Measurements from ENCODE around the gene PLXDC2. TPM values are rescaled to one million over a fixed set of nuclear protein-coding genes. Genes with fewer than 3 reads are reported as not detected.

Gene PLXDC2
- total RNA-seq, 3 donors from 2014 or later = 63.9 to 125 (median 101) TPM

DNA sequence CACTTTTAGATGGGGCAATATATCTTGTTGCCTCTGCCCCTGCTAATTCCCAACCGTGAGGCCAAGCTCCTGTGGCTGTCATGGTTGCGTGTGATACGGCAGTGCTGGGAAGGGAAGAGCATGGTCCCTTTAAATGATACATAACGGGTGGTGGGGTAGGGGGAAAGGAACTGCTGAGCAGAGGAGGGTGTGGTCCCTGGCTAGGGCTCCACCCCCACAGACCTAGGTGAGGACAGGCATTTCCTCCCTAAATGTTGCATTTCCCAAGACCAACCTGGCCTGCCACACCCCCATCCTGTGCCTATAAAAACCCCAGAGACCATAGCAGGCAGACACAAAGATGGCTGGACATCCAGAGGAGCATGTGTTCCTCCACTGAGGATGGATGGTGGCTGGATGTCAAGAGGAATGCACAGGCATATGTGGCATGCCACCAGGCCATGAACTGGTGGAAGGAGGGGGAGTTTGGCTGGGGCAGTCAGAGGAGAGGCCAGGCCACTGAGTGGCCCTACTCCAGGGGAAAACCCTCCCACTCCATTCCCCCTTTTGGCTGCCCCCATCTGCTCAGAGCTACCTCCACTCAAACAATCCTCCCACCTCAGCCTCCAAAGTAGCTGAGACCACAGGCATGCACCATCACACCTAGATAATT lies 104.0 kb downstream of the PLXDC2 start:
- TF ChIP-seq, protein P1, sequence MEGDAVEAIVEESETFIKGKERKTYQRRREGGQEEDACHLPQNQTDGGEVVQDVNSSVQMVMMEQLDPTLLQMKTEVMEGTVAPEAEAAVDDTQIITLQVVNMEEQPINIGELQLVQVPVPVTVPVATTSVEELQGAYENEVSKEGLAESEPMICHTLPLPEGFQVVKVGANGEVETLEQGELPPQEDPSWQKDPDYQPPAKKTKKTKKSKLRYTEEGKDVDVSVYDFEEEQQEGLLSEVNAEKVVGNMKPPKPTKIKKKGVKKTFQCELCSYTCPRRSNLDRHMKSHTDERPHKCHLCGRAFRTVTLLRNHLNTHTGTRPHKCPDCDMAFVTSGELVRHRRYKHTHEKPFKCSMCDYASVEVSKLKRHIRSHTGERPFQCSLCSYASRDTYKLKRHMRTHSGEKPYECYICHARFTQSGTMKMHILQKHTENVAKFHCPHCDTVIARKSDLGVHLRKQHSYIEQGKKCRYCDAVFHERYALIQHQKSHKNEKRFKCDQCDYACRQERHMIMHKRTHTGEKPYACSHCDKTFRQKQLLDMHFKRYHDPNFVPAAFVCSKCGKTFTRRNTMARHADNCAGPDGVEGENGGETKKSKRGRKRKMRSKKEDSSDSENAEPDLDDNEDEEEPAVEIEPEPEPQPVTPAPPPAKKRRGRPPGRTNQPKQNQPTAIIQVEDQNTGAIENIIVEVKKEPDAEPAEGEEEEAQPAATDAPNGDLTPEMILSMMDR (IDR thresholded peaks at IDR 0.05) = no peak
- TF ChIP-seq POLR2A (IDR thresholded peaks at IDR 0.05) (no peak), POLR2AphosphoS5 (IDR thresholded peaks at IDR 0.05) (no peak)
- peak overlapping the region; percentile 96 to 97 for H3K27ac ChIP-seq
- H3K4me3 ChIP-seq = no peak overlapping the region
- peaks cover 0 to 26% of the 10 kb centered on the region in 2 donors for H3K4me1 ChIP-seq
- H3K9me3 ChIP-seq = no peaks in the 10 kb centered on the region
- no peaks in the 10 kb centered on the region for H3K36me3 ChIP-seq
- no peak for DNase-seq (ENCODE audit: low spot score in 2 of 2)
- intact Hi-C loops (cut with DNase I; ENCODE audit: low total_unique reads) = no loop called here
- H3K27me3 ChIP-seq = no peaks in the 10 kb centered on the region

- peaks cover 0 to 26% of the 10 kb centered on the region in 2 donors for H3K4me1 ChIP-seq
- TF ChIP-seq POLR2AphosphoS5 (IDR thresholded peaks at IDR 0.05) = peak in 2 of 3 donors; percentile 14 to 17
- TF ChIP-seq, protein P1 (IDR thresholded peaks at IDR 0.05) = no peak
- TF ChIP-seq POLR2A (IDR thresholded peaks at IDR 0.05) = no peak
- H3K27me3 ChIP-seq = no peaks in the 10 kb centered on the region
- intact Hi-C loops (cut with DNase I; ENCODE audit: low total_unique reads) = no loop called here
- DNase-seq (ENCODE audit: low spot score in 2 of 2) = no peak
- H3K27ac ChIP-seq = peak overlapping the region; percentile 96 to 97
- H3K36me3 ChIP-seq = no peaks in the 10 kb centered on the region
- H3K4me3 ChIP-seq = peak overlapping the region in 2 of 3 donors; percentile 13 to 17
- no peaks in the 10 kb centered on the region for H3K9me3 ChIP-seq
Measured at GRCh38 chr10:19921300-19922140, 105.3 kb downstream of the PLXDC2 start.

GRCh38 chr10:19922236-19922963 lies 106.2 kb downstream of the PLXDC2 start:
- peak in 1 of 2 donors; percentile 77 for DNase-seq (ENCODE audit: low spot score in 2 of 2)
- intact Hi-C loops (cut with DNase I; ENCODE audit: low total_unique reads) = no loop called here

GRCh38 chr10:19925064-19925463 lies 108.8 kb downstream of the PLXDC2 start:
- Histone ChIP-seq H3K4me3 (no peak overlapping the region), H3K27me3 (no peaks in the 10 kb centered on the region), H3K36me3 (no peaks in the 10 kb centered on the region), H3K27ac (peak overlapping the region; percentile 26 to 97), H3K9me3 (no peaks in the 10 kb centered on the region), H3K4me1 (peaks cover 0 to 12% of the 10 kb centered on the region in 2 donors)
- TF ChIP-seq POLR2A (IDR thresholded peaks at IDR 0.05) (no peak), POLR2AphosphoS5 (IDR thresholded peaks at IDR 0.05) (no peak)
- TF ChIP-seq, protein P1 (IDR thresholded peaks at IDR 0.05) = no peak
- no peak for DNase-seq (ENCODE audit: low spot score in 2 of 2)
- intact Hi-C loops (cut with DNase I; ENCODE audit: low total_unique reads) = no loop called here

More at GRCh38 chr10:19922236-19922963, 106.2 kb downstream of the PLXDC2 start:
- Histone ChIP-seq H3K4me3 (peak overlapping the region in 2 of 3 donors; percentile 13 to 17), H3K27me3 (no peaks in the 10 kb centered on the region), H3K36me3 (no peaks in the 10 kb centered on the region), H3K27ac (peak overlapping the region; percentile 96 to 97), H3K9me3 (no peaks in the 10 kb centered on the region), H3K4me1 (peaks cover 0 to 26% of the 10 kb centered on the region in 2 donors)
- TF ChIP-seq POLR2A (IDR thresholded peaks at IDR 0.05) (no peak), POLR2AphosphoS5 (IDR thresholded peaks at IDR 0.05) (peak in 1 of 3 donors; percentile 46)
- TF ChIP-seq, protein P1 (IDR thresholded peaks at IDR 0.05) = no peak
